Panc1 (cell line): Measurements from ENCODE around the gene NSMF. TPM values are rescaled to one million over a fixed set of nuclear protein-coding genes. Genes with fewer than 3 reads are reported as not detected.

Source experiments
- ATAC-seq: fragments of 200-7000 bp; cut with Tn5 transposase; 2 replicates; pipeline ENCODE4 v1.9.1; 2020; ENCODE audit warnings: mild to moderate bottlenecking, moderate library complexity
- BruUV-seq: library from RNA; stranded (reverse); fragments of 400-500 nt; replicated peaks from 2 replicates; lab custom pipeline; 2021; lab: Mats Ljungman, UMichigan
- CTCF ChIA-PET: fragments of 300-600 bp; sonication (Branson Sonifier 250); formaldehyde crosslinking; loops from one replicate; lab custom pipeline; 2022; ENCODE audit warnings: antibody characterized with exemption; lab: Charles Lee
- POLR2A ChIA-PET: fragments of 300-600 bp; sonication (Branson Sonifier 250); formaldehyde crosslinking; loops from one replicate; lab custom pipeline; 2022; ENCODE audit warnings: antibody characterized with exemption; lab: Charles Lee
- DNase-seq: peaks from one replicate; pipeline ENCODE4 v3.0.0-alpha.2; 2010; ENCODE audit warnings: low read depth, low spot score
- H3K27ac ChIP-seq: 2 replicates; pipeline ENCODE4 v1.5.1; 2011; ENCODE audit warnings: mild to moderate bottlenecking, low read length, inconsistent platforms
- H3K27me3 ChIP-seq: fragments of 200-500 bp; sonication (Bioruptor generic); 2 replicates; pipeline ENCODE4 v1.6.0; 2014; ENCODE audit warnings: low read length, inconsistent platforms; ENCODE audit not compliant: control insufficient read depth, insufficient read depth
- H3K36me3 ChIP-seq: fragments of 200-500 bp; sonication (Bioruptor generic); 2 replicates; pipeline ENCODE4 v1.5.1; 2014; ENCODE audit warnings: inconsistent platforms, mild to moderate bottlenecking, low read length, moderate library complexity; ENCODE audit not compliant: control insufficient read depth, insufficient read depth
- H3K4me1 ChIP-seq: 2 replicates; pipeline ENCODE4 v1.5.1; 2011; ENCODE audit warnings: inconsistent platforms, mild to moderate bottlenecking, low read length, moderate library complexity; ENCODE audit not compliant: control insufficient read depth, insufficient read depth
- H3K4me3 ChIP-seq, 2 experiments: 2 replicates each; pipeline ENCODE4 v1.5.1; 2011 to 2012; ENCODE audit warnings: low read depth in 2 of 2, low read length in 2 of 2, mild to moderate bottlenecking in 2 of 2, inconsistent platforms in 1 of 2, moderate library complexity in 1 of 2
- H3K9me3 ChIP-seq: fragments of 200-500 bp; sonication (Bioruptor generic); 2 replicates; pipeline ENCODE4 v1.5.1; 2014; ENCODE audit warnings: low read depth, mild to moderate bottlenecking, inconsistent platforms, low read length, moderate library complexity; ENCODE audit not compliant: control insufficient read depth, insufficient read depth
- POLR2AphosphoS5 ChIP-seq: IDR thresholded peaks from 2 replicates; pipeline ENCODE4 v1.6.1; 2012; ENCODE audit warnings: mild to moderate bottlenecking, low read depth, low read length, moderate library complexity
- SIN3A ChIP-seq: IDR thresholded peaks from 2 replicates; pipeline ENCODE4 v1.6.1; 2012; ENCODE audit warnings: low read depth, mild to moderate bottlenecking, low read length, moderate library complexity, borderline replicate concordance; ENCODE audit not compliant: insufficient read depth
- TCF7L2 ChIP-seq: IDR thresholded peaks from 2 replicates; pipeline ENCODE4 v1.6.1; 2011; ENCODE audit warnings: mild to moderate bottlenecking, low read depth, low read length, inconsistent platforms
- in situ Hi-C: cut with HindIII; loops from 2 replicates; pipeline ENCODE4 v1.10.0; 2016; ENCODE audit warnings: low sequenced_read_pairs, low pct_unique_long_range_greater_than_20kb
- intact Hi-C: fragments of 100-400 bp; cut with micrococcal nuclease; formaldehyde crosslinking; loops from one replicate; pipeline ENCODE4 v1.10.0; 2022; ENCODE audit not compliant: unreplicated experiment
- total RNA-seq: library from RNA; stranded (reverse); gene quantifications from one replicate; pipeline ENCODE4 v1.2.1, GENCODE V29; 2021; ENCODE audit not compliant: unreplicated experiment
- TF ChIP-seq, protein P1 (sequence below): fragments of 450-650 bp; IDR thresholded peaks from 2 replicates; pipeline ENCODE4 v1.5.1; 2017; ENCODE audit warnings: mild to moderate bottlenecking
- TF ChIP-seq, protein P2 (sequence below), 2 experiments: IDR thresholded peaks; 2 replicates each; pipeline ENCODE4 v1.6.1; 2011 to 2012; ENCODE audit warnings: low read depth in 2 of 2, control low read depth in 1 of 2, low read length in 1 of 2, mild to moderate bottlenecking in 1 of 2, moderate library complexity in 1 of 2; ENCODE audit not compliant: insufficient read depth in 1 of 2

Gene NSMF
- total RNA-seq, 1 experiment from 2014 or later = 40.0 TPM

DNA sequence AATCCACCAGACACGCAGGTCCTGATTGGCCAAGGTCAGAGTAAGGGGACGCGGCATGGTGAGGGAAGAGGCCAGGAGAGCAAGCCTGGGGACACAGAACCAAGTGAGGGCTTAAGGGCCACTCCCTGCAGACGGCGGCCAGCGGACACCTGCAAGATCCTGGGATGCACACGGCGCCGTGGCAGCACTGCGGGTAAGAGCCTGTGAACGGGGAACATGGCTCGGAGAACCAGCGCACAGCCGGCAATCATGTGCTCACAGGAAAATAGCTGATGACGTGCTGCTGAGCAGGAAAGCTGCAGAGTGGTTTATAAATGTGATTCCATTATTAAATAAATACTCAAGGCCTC lies 27.0 kb upstream of the NSMF start:
- ATAC-seq = no peak
- no peak overlapping the region for H3K4me3 ChIP-seq
- in situ Hi-C loops (no loop called here), intact Hi-C loops (no loop called here)
- no peak for DNase-seq
- no peaks in the 10 kb centered on the region for H3K36me3 ChIP-seq
- no peaks in the 10 kb centered on the region for H3K9me3 ChIP-seq
- H3K27me3 ChIP-seq = no peaks in the 10 kb centered on the region
- peaks cover 7% of the 10 kb centered on the region; the same call in 1 of the 2 replicates for H3K4me1 ChIP-seq
- TF ChIP-seq POLR2AphosphoS5 (no peak), TCF7L2 (no peak), SIN3A (no peak)
- TF ChIP-seq, protein P1, sequence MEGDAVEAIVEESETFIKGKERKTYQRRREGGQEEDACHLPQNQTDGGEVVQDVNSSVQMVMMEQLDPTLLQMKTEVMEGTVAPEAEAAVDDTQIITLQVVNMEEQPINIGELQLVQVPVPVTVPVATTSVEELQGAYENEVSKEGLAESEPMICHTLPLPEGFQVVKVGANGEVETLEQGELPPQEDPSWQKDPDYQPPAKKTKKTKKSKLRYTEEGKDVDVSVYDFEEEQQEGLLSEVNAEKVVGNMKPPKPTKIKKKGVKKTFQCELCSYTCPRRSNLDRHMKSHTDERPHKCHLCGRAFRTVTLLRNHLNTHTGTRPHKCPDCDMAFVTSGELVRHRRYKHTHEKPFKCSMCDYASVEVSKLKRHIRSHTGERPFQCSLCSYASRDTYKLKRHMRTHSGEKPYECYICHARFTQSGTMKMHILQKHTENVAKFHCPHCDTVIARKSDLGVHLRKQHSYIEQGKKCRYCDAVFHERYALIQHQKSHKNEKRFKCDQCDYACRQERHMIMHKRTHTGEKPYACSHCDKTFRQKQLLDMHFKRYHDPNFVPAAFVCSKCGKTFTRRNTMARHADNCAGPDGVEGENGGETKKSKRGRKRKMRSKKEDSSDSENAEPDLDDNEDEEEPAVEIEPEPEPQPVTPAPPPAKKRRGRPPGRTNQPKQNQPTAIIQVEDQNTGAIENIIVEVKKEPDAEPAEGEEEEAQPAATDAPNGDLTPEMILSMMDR = no peak
- TF ChIP-seq, protein P2, sequence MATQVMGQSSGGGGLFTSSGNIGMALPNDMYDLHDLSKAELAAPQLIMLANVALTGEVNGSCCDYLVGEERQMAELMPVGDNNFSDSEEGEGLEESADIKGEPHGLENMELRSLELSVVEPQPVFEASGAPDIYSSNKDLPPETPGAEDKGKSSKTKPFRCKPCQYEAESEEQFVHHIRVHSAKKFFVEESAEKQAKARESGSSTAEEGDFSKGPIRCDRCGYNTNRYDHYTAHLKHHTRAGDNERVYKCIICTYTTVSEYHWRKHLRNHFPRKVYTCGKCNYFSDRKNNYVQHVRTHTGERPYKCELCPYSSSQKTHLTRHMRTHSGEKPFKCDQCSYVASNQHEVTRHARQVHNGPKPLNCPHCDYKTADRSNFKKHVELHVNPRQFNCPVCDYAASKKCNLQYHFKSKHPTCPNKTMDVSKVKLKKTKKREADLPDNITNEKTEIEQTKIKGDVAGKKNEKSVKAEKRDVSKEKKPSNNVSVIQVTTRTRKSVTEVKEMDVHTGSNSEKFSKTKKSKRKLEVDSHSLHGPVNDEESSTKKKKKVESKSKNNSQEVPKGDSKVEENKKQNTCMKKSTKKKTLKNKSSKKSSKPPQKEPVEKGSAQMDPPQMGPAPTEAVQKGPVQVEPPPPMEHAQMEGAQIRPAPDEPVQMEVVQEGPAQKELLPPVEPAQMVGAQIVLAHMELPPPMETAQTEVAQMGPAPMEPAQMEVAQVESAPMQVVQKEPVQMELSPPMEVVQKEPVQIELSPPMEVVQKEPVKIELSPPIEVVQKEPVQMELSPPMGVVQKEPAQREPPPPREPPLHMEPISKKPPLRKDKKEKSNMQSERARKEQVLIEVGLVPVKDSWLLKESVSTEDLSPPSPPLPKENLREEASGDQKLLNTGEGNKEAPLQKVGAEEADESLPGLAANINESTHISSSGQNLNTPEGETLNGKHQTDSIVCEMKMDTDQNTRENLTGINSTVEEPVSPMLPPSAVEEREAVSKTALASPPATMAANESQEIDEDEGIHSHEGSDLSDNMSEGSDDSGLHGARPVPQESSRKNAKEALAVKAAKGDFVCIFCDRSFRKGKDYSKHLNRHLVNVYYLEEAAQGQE (IDR thresholded peaks at IDR 0.05; ENCODE audit: insufficient read depth in 1 of 2, low read depth in 2 of 2, low read length in 1 of 2) = no peak
- BruUV-seq = no TSS peak
- CTCF ChIA-PET = no interaction called here
- no peak overlapping the region for H3K27ac ChIP-seq
- POLR2A ChIA-PET = no interaction called here

DNA sequence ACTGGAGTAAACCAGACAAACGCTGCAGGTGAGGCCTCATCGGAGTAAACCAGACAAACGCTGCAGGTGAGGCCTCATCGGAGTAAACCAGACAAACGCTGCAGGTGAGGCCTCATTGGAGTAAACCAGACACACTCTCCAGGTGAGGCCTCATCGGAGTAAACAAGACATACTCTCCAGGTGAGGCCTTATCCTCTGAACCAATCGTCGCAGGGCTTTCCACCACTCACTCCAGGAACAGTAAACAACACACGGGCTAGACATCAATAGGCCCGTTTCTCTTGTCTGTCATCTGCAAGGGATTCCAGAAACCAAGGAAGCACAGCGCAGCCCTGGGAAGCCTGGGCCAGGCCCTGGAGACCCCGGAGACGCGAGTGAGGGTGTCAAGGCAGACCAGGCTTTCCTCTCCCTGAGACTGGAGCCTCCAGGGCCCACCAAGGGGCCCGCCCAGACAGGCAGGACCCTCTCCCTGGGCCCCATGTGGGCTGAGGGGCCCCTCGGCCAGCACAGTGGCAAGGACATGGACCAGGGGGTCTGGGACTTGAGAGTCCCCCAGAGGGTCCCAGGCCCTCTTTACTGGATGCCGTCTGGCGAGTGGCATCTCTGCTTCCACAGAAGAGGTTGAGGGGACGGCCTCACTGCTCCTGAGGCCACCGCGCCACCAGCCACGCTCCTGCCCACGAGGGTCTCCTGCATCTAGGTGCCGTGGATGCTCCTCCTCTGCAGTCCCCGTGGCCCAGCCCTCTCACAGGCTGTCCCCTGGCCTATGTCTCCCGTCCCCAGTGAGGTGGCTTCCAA lies 26.4 kb upstream of the NSMF start:
- POLR2A ChIA-PET = no interaction called here
- TF ChIP-seq, protein P1 = no peak
- TF ChIP-seq POLR2AphosphoS5 (no peak), TCF7L2 (no peak), SIN3A (no peak)
- TF ChIP-seq, protein P2 (IDR thresholded peaks at IDR 0.05; ENCODE audit: insufficient read depth in 1 of 2, low read depth in 2 of 2, low read length in 1 of 2) = no peak
- Histone ChIP-seq H3K27ac (no peak overlapping the region), H3K9me3 (no peaks in the 10 kb centered on the region), H3K4me1 (peaks cover 7% of the 10 kb centered on the region; the same call in 1 of the 2 replicates), H3K4me3 (no peak overlapping the region), H3K36me3 (no peaks in the 10 kb centered on the region), H3K27me3 (no peaks in the 10 kb centered on the region)
- intact Hi-C loops = no loop called here
- ATAC-seq (no peak), DNase-seq (no peak)
- in situ Hi-C loops = no loop called here
- no TSS peak for BruUV-seq
- CTCF ChIA-PET = no interaction called here
